SK-N-SH (cell line): ENCODE measurements around the gene SOX10. TPM values are rescaled to one million over a fixed set of nuclear protein-coding genes. Genes with fewer than 3 reads are reported as not detected.

Source experiments
- CTCF ChIA-PET: fragments of 300-600, 350-600 bp; formaldehyde crosslinking; extraction: SDS; loops from one replicate; lab custom pipeline; 2021; lab: Yijun Ruan, JAX
- POLR2A ChIA-PET: fragments of 350-600 bp; sonication (Branson Sonifier 250); formaldehyde crosslinking; extraction: SDS; loops from one replicate; lab custom pipeline; 2020; ENCODE audit warnings: antibody characterized with exemption, inconsistent platforms; lab: Yijun Ruan, JAX
- DNase-seq: peaks from one replicate; pipeline ENCODE4 v3.0.0; 2012
- H2AFZ ChIP-seq: fragments of 200-600 bp; sonication (generic); 2 replicates; pipeline ENCODE4 v1.8.1; 2016; ENCODE audit warnings: antibody characterized with exemption, mild to moderate bottlenecking, low read depth
- H3F3A ChIP-seq: fragments of 200-600 bp; sonication (generic); replicated peaks from 2 replicates; pipeline ENCODE3; 2016; ENCODE audit warnings: antibody characterized with exemption, mild to moderate bottlenecking; ENCODE audit not compliant: insufficient read depth
- H3K27ac ChIP-seq, 2 experiments: fragments of 200-500 bp in 1 of 2; fragments of 200-600 bp in 1 of 2; sonication (Bioruptor generic) in 1 of 2; sonication (generic), shearing (Covaris generic) in 1 of 2; 2 replicates each; pipeline versions ENCODE4 v1.5.1 to v1.6.1; 2014 to 2016; ENCODE audit warnings: low read depth in 2 of 2, inconsistent platforms in 1 of 2, low read length in 1 of 2, mild to moderate bottlenecking in 1 of 2, mixed read lengths in 1 of 2
- H3K27me3 ChIP-seq: fragments of 200-600 bp; sonication (generic), shearing (Covaris generic); 2 replicates; pipeline ENCODE4 v1.6.1; 2016; ENCODE audit warnings: mixed run types; ENCODE audit not compliant: insufficient read depth
- H3K36me3 ChIP-seq, 2 experiments: fragments of 200-500 bp in 1 of 2; fragments of 200-600 bp in 1 of 2; sonication (Bioruptor generic) in 1 of 2; sonication (generic) in 1 of 2; replicated peaks in 1 of 2; 2 replicates each; pipeline versions ENCODE3 to v1.5.1; 2014 to 2016; ENCODE audit warnings: low read length in 1 of 2, mild to moderate bottlenecking in 1 of 2; ENCODE audit not compliant: insufficient read depth in 2 of 2, control insufficient read depth in 1 of 2
- H3K4me1 ChIP-seq, 2 experiments: fragments of 200-500 bp in 1 of 2; fragments of 200-600 bp in 1 of 2; sonication (Bioruptor generic) in 1 of 2; sonication (generic), shearing (Covaris generic) in 1 of 2; 2 replicates each; pipeline versions ENCODE4 v1.5.1 to v1.6.1; 2014 to 2016; ENCODE audit warnings: low read depth in 1 of 2, low read length in 1 of 2, mixed run types in 1 of 2; ENCODE audit not compliant: insufficient read depth in 2 of 2, control insufficient read depth in 1 of 2
- H3K4me2 ChIP-seq: fragments of 200-600 bp; sonication (generic), shearing (Covaris generic); 2 replicates; pipeline ENCODE4 v1.6.1; 2017; ENCODE audit warnings: mixed run types
- H3K4me3 ChIP-seq, 2 experiments: fragments of 200-500 bp in 1 of 2; fragments of 200-600 bp in 1 of 2; sonication (Bioruptor generic) in 1 of 2; sonication (generic), shearing (Covaris generic) in 1 of 2; 2 replicates each; pipeline versions ENCODE4 v1.5.1 to v1.8.1; 2014 to 2016; ENCODE audit warnings: low read depth in 2 of 2, inconsistent platforms in 1 of 2, low read length in 1 of 2, mild to moderate bottlenecking in 1 of 2, mixed read lengths in 1 of 2, moderate library complexity in 1 of 2
- H3K79me2 ChIP-seq: fragments of 200-600 bp; sonication (generic); 2 replicates; pipeline ENCODE4 v1.8.1; 2017; ENCODE audit warnings: mild to moderate bottlenecking; ENCODE audit not compliant: insufficient read depth
- H3K9ac ChIP-seq: fragments of 200-600 bp; sonication (generic); 2 replicates; pipeline ENCODE4 v1.6.1; 2017; ENCODE audit warnings: mixed run types
- H3K9me2 ChIP-seq: fragments of 200-600 bp; sonication (generic); 2 replicates; pipeline ENCODE4 v1.6.1; 2017; ENCODE audit warnings: mixed run types
- H3K9me3 ChIP-seq: fragments of 200-600 bp; sonication (generic); 2 replicates; pipeline ENCODE4 v1.6.1; 2017; ENCODE audit warnings: mixed run types, mild to moderate bottlenecking, moderate library complexity
- H4K20me1 ChIP-seq: fragments of 200-600 bp; sonication (generic); 2 replicates; pipeline ENCODE4 v1.6.1; 2017; ENCODE audit warnings: mild to moderate bottlenecking, mixed run types; ENCODE audit not compliant: insufficient read depth
- ELF1 ChIP-seq: IDR thresholded peaks from 2 replicates; pipeline ENCODE4 v1.4.0; 2012
- EZH2phosphoT487 ChIP-seq: fragments of 200-600 bp; sonication (generic); IDR thresholded peaks from 2 replicates; pipeline ENCODE4 v1.6.1; 2017; ENCODE audit warnings: low read depth, mixed run types, mild to moderate bottlenecking, antibody characterized with exemption, moderate library complexity, borderline replicate concordance
- FOSL2 ChIP-seq: IDR thresholded peaks from 2 replicates; pipeline ENCODE4 v1.4.0; 2012; ENCODE audit warnings: low read depth, mild to moderate bottlenecking, moderate library complexity, borderline replicate concordance
- FOXJ3 ChIP-seq: sonication (generic); formaldehyde crosslinking; IDR thresholded peaks from 2 replicates; pipeline ENCODE4 v1.5.1; 2020; ENCODE audit warnings: mild to moderate bottlenecking, missing genetic modification reagents
- FOXM1 ChIP-seq: IDR thresholded peaks from 2 replicates; pipeline ENCODE4 v1.4.0; 2012; ENCODE audit warnings: low read depth, mild to moderate bottlenecking
- GATA2 ChIP-seq: sonication (generic); formaldehyde crosslinking; IDR thresholded peaks from 2 replicates; pipeline ENCODE4 v1.5.0; 2020; ENCODE audit warnings: mild to moderate bottlenecking, missing genetic modification reagents
- JUND ChIP-seq: IDR thresholded peaks from 2 replicates; pipeline ENCODE4 v1.4.0; 2012
- NRF1 ChIP-seq: IDR thresholded peaks from 2 replicates; pipeline ENCODE4 v1.6.1; 2012; ENCODE audit warnings: low read depth, mild to moderate bottlenecking, low read length
- RAD21 ChIP-seq: IDR thresholded peaks from 2 replicates; pipeline ENCODE4 v1.6.1; 2012; ENCODE audit warnings: mild to moderate bottlenecking, low read length
- RCOR1 ChIP-seq: fragments of 150-350 bp; IDR thresholded peaks from 2 replicates; pipeline ENCODE4 v1.6.1; 2017; ENCODE audit warnings: antibody characterized with exemption, low read length
- RXRA ChIP-seq: IDR thresholded peaks from 2 replicates; pipeline ENCODE4 v1.4.0; 2012; ENCODE audit warnings: low read depth, mild to moderate bottlenecking, borderline replicate concordance
- SMC3 ChIP-seq: IDR thresholded peaks from 2 replicates; pipeline ENCODE4 v1.6.1; 2012; ENCODE audit warnings: low read depth, low read length, improper control_type of control experiment
- TAF1 ChIP-seq: IDR thresholded peaks from 2 replicates; pipeline ENCODE4 v1.6.1; 2012; ENCODE audit warnings: low read depth, mild to moderate bottlenecking, low read length, moderate library complexity, borderline replicate concordance
- USF1 ChIP-seq: IDR thresholded peaks from 2 replicates; pipeline ENCODE4 v1.4.0; 2012; ENCODE audit warnings: low read depth, borderline replicate concordance
- USF2 ChIP-seq: fragments of 150-350 bp; IDR thresholded peaks from 2 replicates; pipeline ENCODE4 v1.6.1; 2017; ENCODE audit warnings: antibody characterized with exemption, low read length, low read depth, borderline replicate concordance
- WGBS: methylation state at CpG from one replicate; pipeline ENCODE4 v1.1.6; 2017; ENCODE audit warnings: low lambda C conversion rate; 5-methylcytosine and 5-hydroxymethylcytosine counted together
- polyA plus RNA-seq, 3 experiments: library from polyadenylated mRNA; depleted of rRNA; stranded (reverse); fragments of >200 nt; gene quantifications; 2 replicates each; pipeline ENCODE4 v1.2.3, GENCODE V29; 2012
- TF ChIP-seq, protein P1 (sequence below): IDR thresholded peaks from 2 replicates; pipeline ENCODE4 v1.4.0; 2012; ENCODE audit warnings: low read depth
- TF ChIP-seq, protein P2 (sequence below): IDR thresholded peaks from 2 replicates; pipeline ENCODE4; 2012
- TF ChIP-seq, protein P3 (sequence below): IDR thresholded peaks from 2 replicates; pipeline ENCODE4 v1.6.1; 2012; ENCODE audit warnings: mild to moderate bottlenecking, low read depth, low read length, moderate library complexity
- TF ChIP-seq, protein P4 (sequence below): IDR thresholded peaks from 2 replicates; pipeline ENCODE4 v1.4.0; 2012; ENCODE audit warnings: low read depth, borderline replicate concordance

SOX10 gene
- polyA plus RNA-seq, 1 of the 3 experiments (the other 2 are of a cell fraction): not detected

DNA sequence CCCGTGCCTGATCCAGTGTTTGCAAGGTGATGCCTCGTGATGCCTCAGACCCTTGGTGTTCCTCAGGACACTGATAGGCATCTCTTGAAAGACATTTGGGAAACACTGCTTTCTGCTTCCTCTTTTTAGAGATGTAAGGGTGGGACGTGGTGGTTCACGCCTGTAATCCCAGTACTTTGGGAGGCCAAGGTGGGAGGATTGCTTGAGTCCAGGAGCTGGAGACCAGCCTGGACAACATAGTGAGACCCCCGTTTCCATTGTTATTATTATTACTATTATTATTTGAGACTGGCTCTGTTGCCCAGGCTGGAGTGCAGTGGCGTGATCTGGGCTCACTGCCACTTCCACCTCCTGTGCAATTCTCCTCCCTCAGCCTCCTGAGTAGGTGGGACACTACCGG, 6.5 kb upstream of the SOX10 start:
- Histone ChIP-seq H3K9me2 (no peaks in the 10 kb centered on the region), H3F3A (no peaks in the 10 kb centered on the region), H3K27me3 (no peaks in the 10 kb centered on the region), H3K9ac (no peak overlapping the region), H3K79me2 (no peaks in the 10 kb centered on the region), H3K4me2 (no peak overlapping the region), H4K20me1 (no peaks in the 10 kb centered on the region), H3K4me1 (no peaks in the 10 kb centered on the region; a peak in 1 of 4 replicates), H2AFZ (no peak overlapping the region), H3K27ac (no peak overlapping the region), H3K4me3 (no peak overlapping the region), H3K36me3 (no peaks in the 10 kb centered on the region), H3K9me3 (no peaks in the 10 kb centered on the region)
- no peak for DNase-seq
- CTCF ChIA-PET: interaction anchor here (1.0 kb wide), 1 partner anchor 10 kb away, joined by 3 read pairs; no protein-coding TSS in a partner anchor
- TF ChIP-seq, protein P1, sequence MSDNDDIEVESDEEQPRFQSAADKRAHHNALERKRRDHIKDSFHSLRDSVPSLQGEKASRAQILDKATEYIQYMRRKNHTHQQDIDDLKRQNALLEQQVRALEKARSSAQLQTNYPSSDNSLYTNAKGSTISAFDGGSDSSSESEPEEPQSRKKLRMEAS: no peak
- TF ChIP-seq RAD21 (no peak), RCOR1 (no peak), GATA2 (CRISPR knock-in tag) (no peak), EZH2phosphoT487 (no peak), RXRA (no peak), NRF1 (no peak), TAF1 (no peak), FOXM1 (no peak), FOXJ3 (CRISPR knock-in tag) (no peak), JUND (no peak), ELF1 (no peak), FOSL2 (no peak), USF2 (no peak), USF1 (no peak), SMC3 (no peak)
- TF ChIP-seq, protein P2, sequence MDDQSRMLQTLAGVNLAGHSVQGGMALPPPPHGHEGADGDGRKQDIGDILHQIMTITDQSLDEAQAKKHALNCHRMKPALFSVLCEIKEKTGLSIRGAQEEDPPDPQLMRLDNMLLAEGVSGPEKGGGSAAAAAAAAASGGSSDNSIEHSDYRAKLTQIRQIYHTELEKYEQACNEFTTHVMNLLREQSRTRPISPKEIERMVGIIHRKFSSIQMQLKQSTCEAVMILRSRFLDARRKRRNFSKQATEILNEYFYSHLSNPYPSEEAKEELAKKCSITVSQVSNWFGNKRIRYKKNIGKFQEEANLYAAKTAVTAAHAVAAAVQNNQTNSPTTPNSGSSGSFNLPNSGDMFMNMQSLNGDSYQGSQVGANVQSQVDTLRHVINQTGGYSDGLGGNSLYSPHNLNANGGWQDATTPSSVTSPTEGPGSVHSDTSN: no peak
- TF ChIP-seq, protein P3, sequence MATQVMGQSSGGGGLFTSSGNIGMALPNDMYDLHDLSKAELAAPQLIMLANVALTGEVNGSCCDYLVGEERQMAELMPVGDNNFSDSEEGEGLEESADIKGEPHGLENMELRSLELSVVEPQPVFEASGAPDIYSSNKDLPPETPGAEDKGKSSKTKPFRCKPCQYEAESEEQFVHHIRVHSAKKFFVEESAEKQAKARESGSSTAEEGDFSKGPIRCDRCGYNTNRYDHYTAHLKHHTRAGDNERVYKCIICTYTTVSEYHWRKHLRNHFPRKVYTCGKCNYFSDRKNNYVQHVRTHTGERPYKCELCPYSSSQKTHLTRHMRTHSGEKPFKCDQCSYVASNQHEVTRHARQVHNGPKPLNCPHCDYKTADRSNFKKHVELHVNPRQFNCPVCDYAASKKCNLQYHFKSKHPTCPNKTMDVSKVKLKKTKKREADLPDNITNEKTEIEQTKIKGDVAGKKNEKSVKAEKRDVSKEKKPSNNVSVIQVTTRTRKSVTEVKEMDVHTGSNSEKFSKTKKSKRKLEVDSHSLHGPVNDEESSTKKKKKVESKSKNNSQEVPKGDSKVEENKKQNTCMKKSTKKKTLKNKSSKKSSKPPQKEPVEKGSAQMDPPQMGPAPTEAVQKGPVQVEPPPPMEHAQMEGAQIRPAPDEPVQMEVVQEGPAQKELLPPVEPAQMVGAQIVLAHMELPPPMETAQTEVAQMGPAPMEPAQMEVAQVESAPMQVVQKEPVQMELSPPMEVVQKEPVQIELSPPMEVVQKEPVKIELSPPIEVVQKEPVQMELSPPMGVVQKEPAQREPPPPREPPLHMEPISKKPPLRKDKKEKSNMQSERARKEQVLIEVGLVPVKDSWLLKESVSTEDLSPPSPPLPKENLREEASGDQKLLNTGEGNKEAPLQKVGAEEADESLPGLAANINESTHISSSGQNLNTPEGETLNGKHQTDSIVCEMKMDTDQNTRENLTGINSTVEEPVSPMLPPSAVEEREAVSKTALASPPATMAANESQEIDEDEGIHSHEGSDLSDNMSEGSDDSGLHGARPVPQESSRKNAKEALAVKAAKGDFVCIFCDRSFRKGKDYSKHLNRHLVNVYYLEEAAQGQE: no peak
- TF ChIP-seq, protein P4, sequence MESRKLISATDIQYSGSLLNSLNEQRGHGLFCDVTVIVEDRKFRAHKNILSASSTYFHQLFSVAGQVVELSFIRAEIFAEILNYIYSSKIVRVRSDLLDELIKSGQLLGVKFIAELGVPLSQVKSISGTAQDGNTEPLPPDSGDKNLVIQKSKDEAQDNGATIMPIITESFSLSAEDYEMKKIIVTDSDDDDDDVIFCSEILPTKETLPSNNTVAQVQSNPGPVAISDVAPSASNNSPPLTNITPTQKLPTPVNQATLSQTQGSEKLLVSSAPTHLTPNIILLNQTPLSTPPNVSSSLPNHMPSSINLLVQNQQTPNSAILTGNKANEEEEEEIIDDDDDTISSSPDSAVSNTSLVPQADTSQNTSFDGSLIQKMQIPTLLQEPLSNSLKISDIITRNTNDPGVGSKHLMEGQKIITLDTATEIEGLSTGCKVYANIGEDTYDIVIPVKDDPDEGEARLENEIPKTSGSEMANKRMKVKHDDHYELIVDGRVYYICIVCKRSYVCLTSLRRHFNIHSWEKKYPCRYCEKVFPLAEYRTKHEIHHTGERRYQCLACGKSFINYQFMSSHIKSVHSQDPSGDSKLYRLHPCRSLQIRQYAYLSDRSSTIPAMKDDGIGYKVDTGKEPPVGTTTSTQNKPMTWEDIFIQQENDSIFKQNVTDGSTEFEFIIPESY: no peak
- POLR2A ChIA-PET: no interaction called here
- 86% methylated on average over 6 of the region's 7 CpGs for WGBS
